IPS-18c (cell line): ENCODE results near the gene RNF26.
"Not testable (repeated sequence)": the region's sequence is repeated elsewhere in the genome, so short reads cannot be mapped to it uniquely, and the experiment has no call there.

Source experiments
- H3K4me3 ChIP-seq: 2 replicates; pipeline ENCODE4 v1.7.0; 2013; ENCODE audit warnings: low read depth, mild to moderate bottlenecking, low read length, moderate library complexity; ENCODE audit not compliant: insufficient read depth
- H3K9me3 ChIP-seq: one replicate; pipeline ENCODE4 v1.6.1; 2013; ENCODE audit warnings: mild to moderate bottlenecking, low read length, moderate library complexity; ENCODE audit not compliant: control insufficient read depth, insufficient read depth

Gene RNF26

GRCh38 chr11:119373059-119373920 is 39.0 kb downstream of the RNF26 start:
- H3K9me3 ChIP-seq = peaks cover 3% of the 10 kb centered on the region
- no peak overlapping the region for H3K4me3 ChIP-seq

GRCh38 chr11:119373921-119374631 is 39.7 kb downstream of the RNF26 start:
- H3K4me3 ChIP-seq = no peak overlapping the region
- H3K9me3 ChIP-seq = peaks cover 3% of the 10 kb centered on the region

DNA sequence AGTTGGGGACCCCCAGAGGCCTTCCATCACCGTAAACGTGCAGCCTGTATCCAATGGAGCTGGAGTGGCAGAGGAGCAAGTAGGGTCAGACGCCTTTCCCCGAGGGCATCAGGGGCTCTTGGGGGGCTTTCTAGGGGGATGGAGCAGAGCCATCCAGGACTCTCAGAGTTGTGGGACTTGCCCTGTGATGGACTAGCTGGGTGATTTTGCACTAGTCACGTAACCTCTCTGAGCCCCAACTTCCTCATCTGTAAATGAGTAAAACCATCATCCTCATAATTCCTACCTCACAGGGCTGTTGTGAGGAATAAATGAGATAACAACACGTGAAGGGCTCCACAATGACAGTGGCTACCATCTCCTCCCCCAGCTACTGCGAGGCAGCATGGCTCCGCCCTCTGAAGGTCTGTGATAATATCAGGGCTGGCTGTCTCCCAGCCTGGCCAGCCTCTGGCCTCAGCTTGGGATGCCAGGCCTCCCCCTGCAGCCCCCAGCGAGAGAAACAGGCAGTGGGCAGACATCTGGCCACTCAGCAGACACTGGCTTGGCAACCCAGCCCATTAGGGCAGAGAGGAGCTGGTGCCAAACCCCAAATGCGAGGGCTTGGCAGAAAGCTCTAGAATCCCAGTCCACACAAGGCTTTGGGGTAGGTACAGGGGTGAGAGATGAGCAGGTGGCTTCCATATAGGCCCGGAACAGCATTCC is 40.5 kb downstream of the RNF26 start:
- H3K9me3 ChIP-seq = peaks cover 3% of the 10 kb centered on the region
- no peak overlapping the region for H3K4me3 ChIP-seq

DNA sequence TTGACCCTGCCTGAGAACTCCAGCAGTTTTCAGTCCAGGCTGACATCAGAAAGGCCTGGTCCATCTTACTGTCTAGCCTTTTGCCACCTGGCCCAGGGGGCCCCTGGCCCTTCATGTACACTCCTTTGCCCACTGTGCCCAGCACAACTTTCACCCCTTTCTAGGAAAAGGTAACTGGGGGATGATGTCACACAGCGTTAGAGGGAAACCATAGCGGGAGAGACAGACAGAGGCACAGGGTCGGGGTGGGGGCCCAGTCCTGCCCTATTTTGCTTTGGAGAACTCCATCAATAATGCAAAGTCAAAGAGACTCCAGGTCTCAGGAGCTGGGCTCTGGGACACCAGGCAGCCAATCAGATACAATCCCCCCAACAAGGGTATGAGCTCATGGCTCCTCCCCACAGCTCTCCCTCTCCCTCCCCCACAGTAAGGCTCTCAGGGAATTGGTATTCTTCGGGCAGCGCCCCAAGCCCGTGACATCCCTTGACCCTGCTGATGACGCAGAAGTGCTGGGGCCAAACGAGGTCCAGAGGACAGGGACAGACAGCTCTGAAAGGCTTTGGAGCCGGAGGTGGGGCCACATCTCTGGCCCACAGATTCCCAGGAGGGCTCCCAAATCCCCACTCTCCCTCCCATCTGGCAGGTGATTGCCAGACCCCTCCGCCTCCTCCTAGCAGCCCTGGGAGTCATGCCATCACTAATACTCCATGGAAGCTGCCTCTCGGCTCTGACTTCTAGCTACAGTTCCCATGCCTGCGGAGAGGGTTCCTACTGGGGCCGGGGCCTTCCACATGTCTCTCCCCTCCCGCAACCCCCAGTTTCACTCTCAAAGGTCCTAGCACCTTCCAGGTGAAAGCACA is 41.2 kb downstream of the RNF26 start:
- H3K9me3 ChIP-seq = peaks cover 3% of the 10 kb centered on the region
- no peak overlapping the region; the same call in 1 of the 2 replicates for H3K4me3 ChIP-seq

DNA sequence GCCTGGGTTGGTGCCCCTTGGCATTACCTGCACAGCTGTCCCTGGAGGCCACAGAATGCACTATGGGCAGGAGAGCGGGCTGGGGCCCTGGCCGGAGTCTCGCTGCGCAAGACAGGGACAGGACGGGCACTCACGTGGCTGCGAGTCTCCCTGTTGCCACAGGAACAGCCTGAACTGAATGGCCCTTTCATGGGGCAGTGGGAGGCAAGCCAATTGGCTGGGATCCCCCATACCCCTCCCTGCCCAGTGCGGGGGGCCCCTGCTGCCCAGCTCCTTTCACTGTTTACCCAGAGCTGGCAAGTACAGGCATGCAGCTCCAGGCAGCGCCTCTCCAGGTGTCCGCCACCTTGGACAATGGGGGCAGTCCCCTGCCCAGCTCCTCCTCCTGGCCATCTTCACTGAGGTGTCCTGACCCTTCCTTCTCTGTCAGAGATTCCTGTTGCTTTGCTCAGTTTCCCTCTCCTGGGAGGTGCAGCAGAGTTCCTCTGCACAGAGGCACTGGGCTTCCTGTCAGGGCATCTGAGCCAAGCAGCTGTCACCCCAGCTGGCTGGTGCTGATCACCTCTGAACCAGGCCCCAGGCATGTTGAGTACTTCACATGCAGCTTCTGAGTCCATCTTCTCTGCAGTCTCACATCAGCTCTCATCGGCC is 42.0 kb downstream of the RNF26 start:
- H3K9me3 ChIP-seq = no peaks in the 10 kb centered on the region
- no peak overlapping the region; the same call in 1 of the 2 replicates for H3K4me3 ChIP-seq

- Histone ChIP-seq H3K9me3 (no peaks in the 10 kb centered on the region), H3K4me3 (no peak overlapping the region)
These were observed 43.0 kb downstream of the RNF26 start for GRCh38 chr11:119377112-119377901.

- Histone ChIP-seq H3K9me3 (no peaks in the 10 kb centered on the region), H3K4me3 (peak overlapping the region; percentile 22; the same call in 1 of the 2 replicates)
These were observed 43.8 kb downstream of the RNF26 start for GRCh38 chr11:119377961-119378667.

DNA sequence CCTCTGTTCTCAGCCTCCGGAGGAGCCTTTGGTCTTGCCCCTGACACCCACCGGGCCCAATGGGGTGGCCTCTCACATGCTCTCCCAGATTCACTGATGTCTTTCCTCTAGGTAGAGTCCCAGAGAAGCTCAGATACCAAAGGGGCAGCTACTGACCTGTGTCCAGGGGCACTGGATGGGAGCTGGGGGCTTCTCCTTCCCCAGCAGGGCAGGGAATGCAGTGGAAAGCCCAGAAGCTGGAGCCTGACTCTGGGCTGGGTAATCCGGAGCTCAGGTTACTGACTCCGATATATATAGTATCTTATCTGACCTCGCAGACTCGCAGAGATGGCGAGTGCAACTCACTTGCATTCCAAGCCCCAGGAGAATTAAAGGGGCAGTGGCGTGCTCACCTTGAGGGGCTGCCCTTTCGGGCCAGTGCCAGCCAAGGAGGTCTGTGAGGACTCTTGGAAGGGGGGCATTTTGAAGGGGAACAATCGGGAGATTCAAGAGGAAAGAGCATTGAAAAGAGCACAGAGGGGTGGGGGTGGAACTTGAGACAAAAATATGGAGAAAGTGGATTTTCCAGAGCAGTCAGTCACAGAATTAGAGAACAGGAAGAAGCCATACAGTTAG is 44.6 kb downstream of the RNF26 start:
- H3K4me3 ChIP-seq = peak overlapping the region; percentile 22; the same call in 1 of the 2 replicates
- no peaks in the 10 kb centered on the region for H3K9me3 ChIP-seq

DNA sequence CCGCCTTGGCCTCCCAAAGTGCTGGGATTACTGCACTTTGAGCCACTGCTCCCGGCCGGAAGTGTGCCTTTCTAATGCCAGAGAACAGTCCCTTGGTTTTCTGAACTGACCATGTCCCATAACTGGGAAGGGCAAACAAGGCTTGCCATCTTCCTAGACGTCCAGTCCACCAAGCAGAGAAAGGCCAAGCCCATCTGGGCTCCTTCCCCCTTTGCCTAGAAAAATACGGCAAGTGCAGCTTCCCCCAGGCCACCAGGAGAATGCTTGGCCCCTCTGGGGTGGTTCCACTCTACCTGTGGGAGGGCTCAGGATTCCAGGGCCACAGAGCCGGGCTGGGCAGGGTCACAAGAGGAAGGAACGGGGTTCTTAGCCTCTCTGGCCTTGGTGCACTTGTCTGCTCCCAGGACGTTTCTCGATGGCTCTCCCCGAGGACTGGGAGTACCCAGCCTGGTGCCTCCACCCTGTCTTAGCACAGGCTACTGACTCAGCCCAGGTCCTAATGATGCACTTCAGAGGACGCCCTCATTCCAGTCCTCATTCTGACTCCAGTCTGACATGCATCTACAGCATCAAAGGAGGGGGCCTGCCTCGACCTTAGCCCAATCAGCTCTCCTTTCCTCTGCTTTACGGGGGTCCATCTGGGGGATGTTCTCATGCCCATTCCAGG is 46.0 kb downstream of the RNF26 start:
- H3K9me3 ChIP-seq = no peaks in the 10 kb centered on the region
- peak overlapping the region; percentile 71 for H3K4me3 ChIP-seq

- H3K9me3 ChIP-seq = no peaks in the 10 kb centered on the region
- peak overlapping the region; percentile 71 for H3K4me3 ChIP-seq
These were observed 46.5 kb downstream of the RNF26 start for GRCh38 chr11:119380827-119381180.

DNA sequence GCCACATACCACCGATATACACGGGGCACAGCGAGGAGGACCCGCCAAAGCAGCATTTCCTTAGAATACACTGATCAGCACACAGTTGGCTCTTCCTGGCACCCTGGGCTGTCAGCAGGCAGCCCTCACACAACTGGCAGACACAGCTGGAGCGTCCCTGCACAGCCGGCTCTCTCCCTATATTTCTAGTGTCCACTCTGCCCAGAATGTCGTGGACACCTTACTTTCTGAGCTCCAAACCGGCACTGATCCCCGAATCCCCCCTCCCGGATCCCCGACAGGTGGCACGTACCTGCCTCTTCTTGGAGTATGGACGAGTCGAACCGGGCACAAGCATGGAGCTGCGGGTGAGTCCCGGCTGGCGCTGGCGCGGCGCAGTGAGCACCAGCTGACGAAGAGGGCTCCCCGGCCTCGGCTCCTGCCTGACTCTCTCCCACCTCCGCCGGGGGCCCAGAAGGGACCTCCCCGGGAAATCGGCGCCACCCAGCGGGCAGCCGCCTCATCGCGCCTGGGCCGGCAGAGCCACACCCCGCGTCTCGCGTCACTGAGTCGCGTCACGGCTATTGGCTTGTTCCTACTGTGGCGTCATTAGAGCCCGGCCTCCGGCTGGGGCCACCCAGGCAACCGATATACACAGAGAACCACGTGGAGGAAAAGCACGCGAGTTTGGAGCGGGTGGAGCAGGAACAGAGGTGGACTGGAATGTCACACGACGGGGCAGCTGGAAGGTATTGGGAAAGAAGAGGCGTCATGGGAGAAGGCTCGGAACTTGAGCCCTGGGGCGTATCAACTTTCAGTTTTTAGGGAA is 47.1 kb downstream of the RNF26 start, which contains the start of gene USP2:
TSS of gene USP2 (minus strand) at position 510 of the 808 bp plus-strand sequence. CDS start 8,210 bp downstream, outside the sequence.
- Histone ChIP-seq H3K9me3 (no peaks in the 10 kb centered on the region), H3K4me3 (peak within 1 kb of the TSS; percentile 71)

- H3K4me3 ChIP-seq = peak overlapping the region; percentile 71; the same call in 1 of the 2 replicates
- no peaks in the 10 kb centered on the region for H3K9me3 ChIP-seq
These were observed 47.8 kb downstream of the RNF26 start for GRCh38 chr11:119382101-119382500.

GRCh38 chr11:119382513-119382912 is 48.2 kb downstream of the RNF26 start:
- H3K9me3 ChIP-seq, H3K4me3 ChIP-seq: not testable (repeated sequence)

GRCh38 chr11:119384332-119384731 is 50.0 kb downstream of the RNF26 start:
- Histone ChIP-seq H3K9me3 (no peaks in the 10 kb centered on the region), H3K4me3 (no peak overlapping the region)
